Breast epithelium (tissue), 4 donors: Measurements from ENCODE around the gene SSR4. TPM values are rescaled to one million over a fixed set of nuclear protein-coding genes. Genes with fewer than 3 reads are reported as not detected.
A peak's percentile ranks its signal among the peaks of the same experiment; 100 is the strongest.

ENCODE experiments used
- DNase-seq, 2 donors: peaks; one replicate each; pipeline ENCODE4 v3.0.0-alpha.2; 2019; ENCODE audit warnings: low spot score in 2 of 2
- H3K27ac ChIP-seq, 2 donors: fragments of 200-600 bp; sonication (generic) in 1 of 2; one replicate each; pipeline ENCODE4 v1.5.1; 2016 to 2019; ENCODE audit warnings: mild to moderate bottlenecking in 1 of 2
- H3K27me3 ChIP-seq, 2 donors: fragments of 200-600 bp; sonication (generic) in 1 of 2; one replicate each; pipeline versions ENCODE4 v1.5.1 to v1.6.0; 2017 to 2019; ENCODE audit warnings: control low read depth in 1 of 2, mild to moderate bottlenecking in 1 of 2
- H3K36me3 ChIP-seq: fragments of 200-600 bp; one replicate; pipeline ENCODE4 v1.5.1; 2019
- H3K4me1 ChIP-seq, 2 donors: fragments of 200-600 bp; sonication (generic); one replicate each; pipeline ENCODE4 v1.5.1; 2016 to 2019; ENCODE audit warnings: control low read depth in 1 of 2
- H3K4me3 ChIP-seq, 3 donors: fragments of 200-600 bp; sonication (generic); 1 replicate in 2 of 3; 2 replicates in 1 of 3; pipeline ENCODE4 v1.5.1; 2016 to 2019; ENCODE audit warnings: mild to moderate bottlenecking in 3 of 3, moderate library complexity in 2 of 3
- H3K9me3 ChIP-seq, 2 donors: fragments of 200-600 bp; sonication (generic) in 1 of 2; one replicate each; pipeline ENCODE4 v1.5.1; 2016 to 2019; ENCODE audit warnings: control low read depth in 1 of 2
- CTCF ChIP-seq, 3 donors: fragments of 450-650 bp; IDR thresholded peaks; one replicate each; pipeline ENCODE4 v1.5.1; 2016 to 2017; ENCODE audit warnings: antibody characterized with exemption in 3 of 3, mild to moderate bottlenecking in 3 of 3, moderate library complexity in 3 of 3
- POLR2A ChIP-seq: fragments of 450-650 bp; IDR thresholded peaks from one replicate; pipeline ENCODE4 v1.6.1; 2016; ENCODE audit warnings: antibody characterized with exemption, mild to moderate bottlenecking, moderate library complexity
- POLR2AphosphoS5 ChIP-seq, 3 donors: sonication (generic); formaldehyde crosslinking; IDR thresholded peaks; one replicate each; pipeline ENCODE4 v1.6.1; 2017; ENCODE audit warnings: antibody characterized with exemption in 3 of 3
- intact Hi-C: fragments of 100-400 bp; cut with DNase I; formaldehyde crosslinking; loops from one replicate; pipeline ENCODE4 v1.15.1; 2023; ENCODE audit warnings: low total_unique reads
- total RNA-seq, 3 donors: library from RNA; depleted of rRNA; stranded (reverse); fragments of >200 nt; gene quantifications; one replicate each; pipeline ENCODE4 v1.1.0, GENCODE V29; 2016

The SSR4 gene
- total RNA-seq, 3 donors from 2014 or later = 112 to 252 (median 182) TPM

GRCh38 chrX:153818571-153819383 is 24.3 kb downstream of the SSR4 start:
- intact Hi-C loops = no loop called here
- Histone ChIP-seq H3K9me3 (peaks cover 0 to 3% of the 10 kb centered on the region in 2 donors), H3K4me3 (peak overlapping the region; percentile 37 to 65 (median 51)), H3K36me3 (no peaks in the 10 kb centered on the region), H3K27ac (no peak overlapping the region), H3K27me3 (peaks cover 0 to 66% of the 10 kb centered on the region in 2 donors), H3K4me1 (no peaks in the 10 kb centered on the region)
- DNase-seq = no peak
- TF ChIP-seq POLR2AphosphoS5 (IDR thresholded peaks at IDR 0.05) (no peak), CTCF (IDR thresholded peaks at IDR 0.05) (no peak), POLR2A (no peak)

GRCh38 chrX:153819384-153820040 is 25.0 kb downstream of the SSR4 start:
- Histone ChIP-seq H3K9me3 (peaks cover 0 to 3% of the 10 kb centered on the region in 2 donors), H3K36me3 (no peaks in the 10 kb centered on the region), H3K4me3 (peak overlapping the region; percentile 37 to 65 (median 51)), H3K27me3 (peaks cover 0 to 70% of the 10 kb centered on the region in 2 donors), H3K4me1 (no peaks in the 10 kb centered on the region), H3K27ac (no peak overlapping the region)
- TF ChIP-seq POLR2AphosphoS5 (IDR thresholded peaks at IDR 0.05) (no peak), CTCF (IDR thresholded peaks at IDR 0.05) (no peak), POLR2A (no peak)
- intact Hi-C loops = no loop called here
- no peak for DNase-seq

- Histone ChIP-seq H3K4me3 (no peak overlapping the region), H3K4me1 (no peaks in the 10 kb centered on the region), H3K36me3 (no peaks in the 10 kb centered on the region), H3K27me3 (peaks cover 0 to 75% of the 10 kb centered on the region in 2 donors), H3K9me3 (peaks cover 0 to 3% of the 10 kb centered on the region in 2 donors), H3K27ac (no peak overlapping the region)
- intact Hi-C loops = no loop called here
- TF ChIP-seq POLR2AphosphoS5 (IDR thresholded peaks at IDR 0.05) = no peak
- TF ChIP-seq POLR2A = no peak
- no peak for TF ChIP-seq CTCF (IDR thresholded peaks at IDR 0.05)
- no peak for DNase-seq
These were observed 26.1 kb downstream of the SSR4 start for GRCh38 chrX:153820601-153821000.

- Histone ChIP-seq H3K27me3 (peaks cover 0 to 78% of the 10 kb centered on the region in 2 donors), H3K36me3 (no peaks in the 10 kb centered on the region), H3K4me3 (no peak overlapping the region), H3K4me1 (no peaks in the 10 kb centered on the region), H3K9me3 (peaks cover 0 to 3% of the 10 kb centered on the region in 2 donors), H3K27ac (no peak overlapping the region)
- intact Hi-C loops = no loop called here
- no peak for DNase-seq
- TF ChIP-seq POLR2AphosphoS5 (IDR thresholded peaks at IDR 0.05) (no peak), POLR2A (no peak), CTCF (IDR thresholded peaks at IDR 0.05) (no peak)
These were observed 26.6 kb downstream of the SSR4 start for GRCh38 chrX:153821066-153821465.

- Histone ChIP-seq H3K27me3 (peaks cover 0 to 75% of the 10 kb centered on the region in 2 donors), H3K36me3 (no peaks in the 10 kb centered on the region), H3K4me1 (no peaks in the 10 kb centered on the region), H3K27ac (no peak overlapping the region), H3K9me3 (no peaks in the 10 kb centered on the region), H3K4me3 (no peak overlapping the region)
- DNase-seq = no peak
- intact Hi-C loops = no loop called here
- TF ChIP-seq CTCF (IDR thresholded peaks at IDR 0.05) = no peak
- TF ChIP-seq POLR2A = no peak
- TF ChIP-seq POLR2AphosphoS5 (IDR thresholded peaks at IDR 0.05) = no peak
These were observed 29.9 kb downstream of the SSR4 start for GRCh38 chrX:153824348-153824747.
